Neural crest cell (in vitro differentiated cells): Measurements from ENCODE around the gene KLF9. TPM values are rescaled to one million over a fixed set of nuclear protein-coding genes. Genes with fewer than 3 reads are reported as not detected.
A peak's percentile ranks its signal among the peaks of the same experiment; 100 is the strongest.

ENCODE experiments used
- DNase-seq: peaks from one replicate; pipeline ENCODE4 v3.0.0; 2021; ENCODE audit warnings: low read depth, mixed read lengths, low spot score
- H3K27ac Mint-ChIP-seq: one replicate; pipeline ENCODE4 v1.8.0; 2021; ENCODE audit warnings: mild to moderate bottlenecking, mixed read lengths; ENCODE audit not compliant: unreplicated experiment
- H3K27me3 Mint-ChIP-seq: 2 replicates; pipeline ENCODE4 v1.8.0; 2021; ENCODE audit warnings: low read depth, mild to moderate bottlenecking, mixed read lengths
- H3K36me3 Mint-ChIP-seq: 2 replicates; pipeline ENCODE4 v1.8.0; 2021; ENCODE audit warnings: low read depth, mild to moderate bottlenecking, mixed read lengths
- H3K4me1 Mint-ChIP-seq: 2 replicates; pipeline ENCODE4 v1.8.0; 2021; ENCODE audit warnings: mixed read lengths
- H3K4me3 Mint-ChIP-seq: one replicate; pipeline ENCODE4 v1.8.0; 2021; ENCODE audit warnings: mild to moderate bottlenecking, mixed read lengths
- H3K9me3 Mint-ChIP-seq: 2 replicates; pipeline ENCODE4 v1.8.0; 2021; ENCODE audit warnings: mixed read lengths
- total RNA-seq: library from RNA; stranded (reverse); gene quantifications from 2 replicates; pipeline ENCODE4 v1.2.1, GENCODE V29; 2021
- TF ChIP-seq, protein P1 (sequence below): fragments of 200-600 bp; sonication (generic); conservative IDR thresholded peaks from 2 replicates; pipeline ENCODE4 v1.5.0; 2021; ENCODE audit warnings: antibody characterized with exemption, mild to moderate bottlenecking

Gene KLF9
- total RNA-seq, 1 donor from 2014 or later = 0.19 TPM

GRCh38 chr9:70395652-70396051 is 18.8 kb downstream of the KLF9 start:
- no peaks in the 10 kb centered on the region for H3K9me3 Mint-ChIP-seq
- no peaks in the 10 kb centered on the region for H3K36me3 Mint-ChIP-seq
- H3K4me3 Mint-ChIP-seq = no peak overlapping the region

DNA sequence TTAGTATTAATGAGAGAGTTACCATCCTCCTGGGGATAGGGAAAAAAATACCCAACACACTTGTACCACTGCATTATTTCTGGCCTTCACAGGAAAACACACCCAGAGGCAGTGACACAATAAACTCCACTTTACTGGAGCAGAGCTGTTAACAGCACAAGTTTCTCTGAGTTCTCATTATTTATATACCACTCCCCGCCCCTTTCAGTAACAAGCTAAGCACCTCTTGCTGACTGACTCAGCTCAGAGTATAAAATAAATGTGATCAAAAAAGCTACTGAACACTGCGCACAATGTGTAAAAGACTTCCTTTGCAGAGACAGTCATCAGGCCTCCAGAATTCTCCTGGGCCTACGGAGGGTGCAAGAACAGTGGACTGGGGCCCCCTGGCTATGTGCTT is 21.6 kb downstream of the KLF9 start:
- TF ChIP-seq, protein P1, sequence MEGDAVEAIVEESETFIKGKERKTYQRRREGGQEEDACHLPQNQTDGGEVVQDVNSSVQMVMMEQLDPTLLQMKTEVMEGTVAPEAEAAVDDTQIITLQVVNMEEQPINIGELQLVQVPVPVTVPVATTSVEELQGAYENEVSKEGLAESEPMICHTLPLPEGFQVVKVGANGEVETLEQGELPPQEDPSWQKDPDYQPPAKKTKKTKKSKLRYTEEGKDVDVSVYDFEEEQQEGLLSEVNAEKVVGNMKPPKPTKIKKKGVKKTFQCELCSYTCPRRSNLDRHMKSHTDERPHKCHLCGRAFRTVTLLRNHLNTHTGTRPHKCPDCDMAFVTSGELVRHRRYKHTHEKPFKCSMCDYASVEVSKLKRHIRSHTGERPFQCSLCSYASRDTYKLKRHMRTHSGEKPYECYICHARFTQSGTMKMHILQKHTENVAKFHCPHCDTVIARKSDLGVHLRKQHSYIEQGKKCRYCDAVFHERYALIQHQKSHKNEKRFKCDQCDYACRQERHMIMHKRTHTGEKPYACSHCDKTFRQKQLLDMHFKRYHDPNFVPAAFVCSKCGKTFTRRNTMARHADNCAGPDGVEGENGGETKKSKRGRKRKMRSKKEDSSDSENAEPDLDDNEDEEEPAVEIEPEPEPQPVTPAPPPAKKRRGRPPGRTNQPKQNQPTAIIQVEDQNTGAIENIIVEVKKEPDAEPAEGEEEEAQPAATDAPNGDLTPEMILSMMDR = no peak
- Mint-ChIP-seq H3K4me1 (no peaks in the 10 kb centered on the region), H3K4me3 (no peak overlapping the region), H3K27ac (no peak overlapping the region), H3K36me3 (no peaks in the 10 kb centered on the region), H3K27me3 (no peaks in the 10 kb centered on the region), H3K9me3 (no peaks in the 10 kb centered on the region)
- DNase-seq = no peak

More at GRCh38 chr9:70395652-70396051, 18.8 kb downstream of the KLF9 start:
- H3K27me3 Mint-ChIP-seq = no peaks in the 10 kb centered on the region
- no peak for DNase-seq
- H3K4me1 Mint-ChIP-seq = no peaks in the 10 kb centered on the region
- no peak overlapping the region for H3K27ac Mint-ChIP-seq
- TF ChIP-seq, protein P1 = no peak

DNA sequence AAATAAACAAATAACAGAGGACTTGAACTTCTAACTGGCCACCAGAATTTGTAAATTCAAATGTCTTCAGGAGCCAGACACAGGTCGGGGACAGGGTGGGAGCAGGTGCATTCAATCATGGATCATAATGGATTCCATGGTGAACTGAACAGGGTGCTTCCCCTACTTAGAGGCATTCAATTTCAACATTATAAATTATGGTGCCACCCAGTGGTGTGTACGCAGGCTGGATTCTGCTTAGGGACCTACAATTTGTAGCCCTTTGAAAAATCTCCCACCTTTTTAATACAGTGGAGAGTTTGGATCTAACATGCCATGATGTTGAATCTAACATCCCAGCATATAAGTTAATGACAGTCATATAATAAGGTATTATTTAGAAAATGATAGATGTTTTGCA is 22.3 kb downstream of the KLF9 start:
- Mint-ChIP-seq H3K27me3 (no peaks in the 10 kb centered on the region), H3K27ac (no peak overlapping the region), H3K4me1 (no peaks in the 10 kb centered on the region), H3K9me3 (no peaks in the 10 kb centered on the region), H3K36me3 (no peaks in the 10 kb centered on the region), H3K4me3 (no peak overlapping the region)
- TF ChIP-seq, protein P1 = peak; percentile 35
- DNase-seq = no peak

- H3K4me1 Mint-ChIP-seq = no peaks in the 10 kb centered on the region
- TF ChIP-seq, protein P1 = no peak
These were observed 23.5 kb downstream of the KLF9 start for GRCh38 chr9:70390933-70391341.

GRCh38 chr9:70389621-70390266 is 24.7 kb downstream of the KLF9 start:
- H3K27ac Mint-ChIP-seq = no peak overlapping the region
- H3K36me3 Mint-ChIP-seq = no peaks in the 10 kb centered on the region
- H3K4me3 Mint-ChIP-seq = no peak overlapping the region
- TF ChIP-seq, protein P1 = no peak
- H3K4me1 Mint-ChIP-seq = no peaks in the 10 kb centered on the region
- DNase-seq = no peak
- H3K9me3 Mint-ChIP-seq = no peaks in the 10 kb centered on the region
- no peaks in the 10 kb centered on the region for H3K27me3 Mint-ChIP-seq

More at GRCh38 chr9:70390933-70391341, 23.5 kb downstream of the KLF9 start:
- H3K36me3 Mint-ChIP-seq = no peaks in the 10 kb centered on the region
- H3K27ac Mint-ChIP-seq = no peak overlapping the region
- no peaks in the 10 kb centered on the region for H3K27me3 Mint-ChIP-seq
- DNase-seq = no peak
- no peaks in the 10 kb centered on the region for H3K9me3 Mint-ChIP-seq
- H3K4me3 Mint-ChIP-seq = no peak overlapping the region
